ENCODE results near the gene SVIL.
"Not testable (repeated sequence)": the region's sequence is repeated elsewhere in the genome, so short reads cannot be mapped to it uniquely, and the experiment has no call there.

SVIL gene

GRCh38 chr10:29536691-29537090 lies 98.1 kb downstream of the SVIL start:
- H3K4me1 ChIP-seq (ENCODE audit: control insufficient read depth in 1 of 2, insufficient read depth in 2 of 2, low read length in 2 of 2); H2AFZ ChIP-seq (ENCODE audit: insufficient read depth, low read length, poor library complexity): not testable (repeated sequence)
- whole genome bisulfite sequencing (ENCODE audit: extremely low coverage, insufficient coverage, insufficient read length): no CpG with 5 or more reads among the region's 8 CpGs

DNA sequence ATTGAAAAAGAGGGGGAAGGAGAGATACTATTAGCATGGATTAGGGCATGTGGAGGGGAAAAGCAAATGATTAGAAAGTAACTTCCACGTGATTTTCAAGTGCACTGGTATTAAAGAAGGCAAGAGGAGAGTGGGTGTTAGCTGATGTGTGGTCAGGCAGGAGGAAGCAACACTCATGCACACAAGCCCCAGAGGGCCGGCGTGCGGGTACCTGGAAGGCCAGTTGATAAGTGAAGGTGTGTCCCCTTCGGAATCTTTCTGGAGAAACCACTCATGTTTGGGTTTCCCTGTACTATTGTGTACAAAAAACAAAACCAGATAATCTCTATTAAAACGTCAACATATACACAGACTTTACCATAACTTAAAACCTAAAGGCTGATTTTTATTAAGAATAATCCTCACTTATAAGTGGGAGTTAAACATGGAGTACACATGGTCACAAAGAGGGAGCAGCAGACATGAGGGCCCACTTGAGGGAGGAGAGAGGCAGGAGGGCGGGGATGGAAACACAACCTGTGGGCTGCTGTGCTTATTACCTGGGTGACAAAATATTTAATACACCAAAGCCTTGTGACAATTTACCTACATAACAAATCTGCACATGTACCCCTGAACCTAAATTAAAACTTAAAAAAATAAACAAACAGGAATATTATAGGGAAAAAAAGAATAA lies 98.9 kb downstream of the SVIL start:
- no peaks in the 10 kb centered on the region for H3K79me2 ChIP-seq (ENCODE audit: control insufficient read depth, insufficient read depth, low read length, poor library complexity)
- WGBS (ENCODE audit: extremely low coverage, insufficient coverage, insufficient read length): no CpG with 5 or more reads among the region's 7 CpGs
- H2BK120ac ChIP-seq (ENCODE audit: insufficient read depth, low read length, poor library complexity): no peak overlapping the region
- no peak overlapping the region for H3K27ac ChIP-seq (ENCODE audit: low read depth, low read length)
- no peak overlapping the region for H3K14ac ChIP-seq (ENCODE audit: low read length)
- H2BK5ac ChIP-seq (ENCODE audit: low read depth, low read length, poor library complexity): no peak overlapping the region
- H3K9ac ChIP-seq (ENCODE audit: low read length): no peak overlapping the region
- H3K23ac ChIP-seq (ENCODE audit: low read length): no peak overlapping the region
- no peak overlapping the region for H4K91ac ChIP-seq (ENCODE audit: low read depth, low read length)
- peaks cover 3 to 4% of the 10 kb centered on the region in 2 experiments for H3K4me1 ChIP-seq (ENCODE audit: control insufficient read depth in 1 of 2, insufficient read depth in 2 of 2, low read length in 2 of 2)
- no peak overlapping the region for H3K4me2 ChIP-seq (ENCODE audit: low read length)
- H3K27me3 ChIP-seq (ENCODE audit: insufficient read depth, low read length): no peaks in the 10 kb centered on the region
- no peak overlapping the region for H2AFZ ChIP-seq (ENCODE audit: insufficient read depth, low read length, poor library complexity)
- no peak overlapping the region for H3K4me3 ChIP-seq (ENCODE audit: low read depth, low read length)
- H4K8ac ChIP-seq (ENCODE audit: low read depth, low read length): no peak overlapping the region
- H2BK12ac ChIP-seq (ENCODE audit: low read length): no peak overlapping the region
- H4K12ac ChIP-seq (ENCODE audit: low read depth, low read length): no peak overlapping the region
- no peak overlapping the region for H3K18ac ChIP-seq (ENCODE audit: low read length)
- no peak overlapping the region for H3K4ac ChIP-seq (ENCODE audit: low read depth, low read length)
- peaks cover 2% of the 10 kb centered on the region for H3K79me1 ChIP-seq (ENCODE audit: low read length)
- peak; percentile 56 to 61 for DNase-seq
- no peaks in the 10 kb centered on the region for H3K9me3 ChIP-seq (ENCODE audit: insufficient read depth, low read depth, low read length)
- no peak overlapping the region for H2AK5ac ChIP-seq (ENCODE audit: low read length)
- peaks cover 8 to 13% of the 10 kb centered on the region in 2 experiments for H3K36me3 ChIP-seq (ENCODE audit: control insufficient read depth in 1 of 2, insufficient read depth in 2 of 2, low read length in 2 of 2)

More at GRCh38 chr10:29536691-29537090, 98.1 kb downstream of the SVIL start:
- not testable (repeated sequence) for H2AK5ac ChIP-seq (ENCODE audit: low read length); H4K12ac ChIP-seq (ENCODE audit: low read depth, low read length); H3K27ac ChIP-seq (ENCODE audit: low read depth, low read length); H3K4me3 ChIP-seq (ENCODE audit: low read depth, low read length); H3K79me1 ChIP-seq (ENCODE audit: low read length); H3K18ac ChIP-seq (ENCODE audit: low read length); H3K9me3 ChIP-seq (ENCODE audit: insufficient read depth, low read depth, low read length); H3K79me2 ChIP-seq (ENCODE audit: control insufficient read depth, insufficient read depth, low read length, poor library complexity); H3K27me3 ChIP-seq (ENCODE audit: insufficient read depth, low read length); H2BK12ac ChIP-seq (ENCODE audit: low read length); H3K14ac ChIP-seq (ENCODE audit: low read length); H3K4me2 ChIP-seq (ENCODE audit: low read length); H3K4ac ChIP-seq (ENCODE audit: low read depth, low read length); H2BK120ac ChIP-seq (ENCODE audit: insufficient read depth, low read length, poor library complexity); H2BK5ac ChIP-seq (ENCODE audit: low read depth, low read length, poor library complexity); H4K8ac ChIP-seq (ENCODE audit: low read depth, low read length); H3K23ac ChIP-seq (ENCODE audit: low read length); DNase-seq; H4K91ac ChIP-seq (ENCODE audit: low read depth, low read length); H3K9ac ChIP-seq (ENCODE audit: low read length)
- peaks cover 8 to 16% of the 10 kb centered on the region in 2 experiments for H3K36me3 ChIP-seq (ENCODE audit: control insufficient read depth in 1 of 2, insufficient read depth in 2 of 2, low read length in 2 of 2)

- WGBS (ENCODE audit: extremely low coverage, insufficient coverage, insufficient read length): no CpG with 5 or more reads among the region's 11 CpGs
- Histone ChIP-seq H3K4ac (ENCODE audit: low read depth, low read length) (no peak overlapping the region), H4K12ac (ENCODE audit: low read depth, low read length) (no peak overlapping the region)
These were observed 99.6 kb downstream of the SVIL start for GRCh38 chr10:29535012-29535777.

GRCh38 chr10:29534590-29534989 lies 100.2 kb downstream of the SVIL start:
- H2BK12ac ChIP-seq (ENCODE audit: low read length): no peak overlapping the region
- no peak overlapping the region for H4K12ac ChIP-seq (ENCODE audit: low read depth, low read length)
- peaks cover 3 to 4% of the 10 kb centered on the region in 2 experiments for H3K4me1 ChIP-seq (ENCODE audit: control insufficient read depth in 1 of 2, insufficient read depth in 2 of 2, low read length in 2 of 2)
- no peaks in the 10 kb centered on the region for H3K9me3 ChIP-seq (ENCODE audit: insufficient read depth, low read depth, low read length)
- no peaks in the 10 kb centered on the region for H3K27me3 ChIP-seq (ENCODE audit: insufficient read depth, low read length)
- H3K79me2 ChIP-seq (ENCODE audit: control insufficient read depth, insufficient read depth, low read length, poor library complexity): no peaks in the 10 kb centered on the region
- no CpG with 5 or more reads among the region's 2 CpGs for WGBS (ENCODE audit: extremely low coverage, insufficient coverage, insufficient read length)
- H4K91ac ChIP-seq (ENCODE audit: low read depth, low read length): no peak overlapping the region
- no peak overlapping the region for H2BK5ac ChIP-seq (ENCODE audit: low read depth, low read length, poor library complexity)
- no peak overlapping the region for H2AK5ac ChIP-seq (ENCODE audit: low read length)
- no peak overlapping the region for H3K18ac ChIP-seq (ENCODE audit: low read length)
- no peak overlapping the region for H3K4me3 ChIP-seq (ENCODE audit: low read depth, low read length)
- no peak overlapping the region for H3K27ac ChIP-seq (ENCODE audit: low read depth, low read length)
- H2AFZ ChIP-seq (ENCODE audit: insufficient read depth, low read length, poor library complexity): no peak overlapping the region
- no peak overlapping the region for H3K4me2 ChIP-seq (ENCODE audit: low read length)
- no peak overlapping the region for H2BK120ac ChIP-seq (ENCODE audit: insufficient read depth, low read length, poor library complexity)
- no peak overlapping the region for H4K8ac ChIP-seq (ENCODE audit: low read depth, low read length)
- no peak overlapping the region for H3K9ac ChIP-seq (ENCODE audit: low read length)
- H3K4ac ChIP-seq (ENCODE audit: low read depth, low read length): no peak overlapping the region
- no peak for DNase-seq
- peaks cover 10 to 15% of the 10 kb centered on the region in 2 experiments for H3K36me3 ChIP-seq (ENCODE audit: control insufficient read depth in 1 of 2, insufficient read depth in 2 of 2, low read length in 2 of 2)
- peaks cover 2% of the 10 kb centered on the region for H3K79me1 ChIP-seq (ENCODE audit: low read length)
- no peak overlapping the region for H3K14ac ChIP-seq (ENCODE audit: low read length)
- H3K23ac ChIP-seq (ENCODE audit: low read length): no peak overlapping the region

More at GRCh38 chr10:29535012-29535777, 99.6 kb downstream of the SVIL start:
- H3K27me3 ChIP-seq (ENCODE audit: insufficient read depth, low read length): no peaks in the 10 kb centered on the region
- no peak overlapping the region for H3K4me3 ChIP-seq (ENCODE audit: low read depth, low read length)
- H3K18ac ChIP-seq (ENCODE audit: low read length): no peak overlapping the region
- no peak overlapping the region for H2AFZ ChIP-seq (ENCODE audit: insufficient read depth, low read length, poor library complexity)
- no peak overlapping the region for H3K23ac ChIP-seq (ENCODE audit: low read length)
- no peak overlapping the region for H2AK5ac ChIP-seq (ENCODE audit: low read length)
- H3K79me1 ChIP-seq (ENCODE audit: low read length): peaks cover 2% of the 10 kb centered on the region
- no peak overlapping the region for H4K91ac ChIP-seq (ENCODE audit: low read depth, low read length)
- no peak overlapping the region for H2BK120ac ChIP-seq (ENCODE audit: insufficient read depth, low read length, poor library complexity)
- no peak overlapping the region for H2BK5ac ChIP-seq (ENCODE audit: low read depth, low read length, poor library complexity)
- no peak overlapping the region for H3K14ac ChIP-seq (ENCODE audit: low read length)
- peak; percentile 28 to 50 for DNase-seq
- no peak overlapping the region for H2BK12ac ChIP-seq (ENCODE audit: low read length)
- H3K9me3 ChIP-seq (ENCODE audit: insufficient read depth, low read depth, low read length): no peaks in the 10 kb centered on the region
- no peak overlapping the region for H4K8ac ChIP-seq (ENCODE audit: low read depth, low read length)
- H3K4me1 ChIP-seq (ENCODE audit: control insufficient read depth in 1 of 2, insufficient read depth in 2 of 2, low read length in 2 of 2): peaks cover 3 to 4% of the 10 kb centered on the region in 2 experiments
- H3K36me3 ChIP-seq (ENCODE audit: control insufficient read depth in 1 of 2, insufficient read depth in 2 of 2, low read length in 2 of 2): peaks cover 10 to 13% of the 10 kb centered on the region in 2 experiments
- no peaks in the 10 kb centered on the region for H3K79me2 ChIP-seq (ENCODE audit: control insufficient read depth, insufficient read depth, low read length, poor library complexity)
- H3K9ac ChIP-seq (ENCODE audit: low read length): no peak overlapping the region
- H3K4me2 ChIP-seq (ENCODE audit: low read length): peak overlapping the region; percentile 16
- H3K27ac ChIP-seq (ENCODE audit: low read depth, low read length): no peak overlapping the region

Measured in trophoblast cell (in vitro differentiated cells and primary cell).